Gastroesophageal sphincter (tissue), 2 donors: ENCODE data around the gene CLCNKA.

Experiments
- EP300 ChIP-seq: sonication (generic); formaldehyde crosslinking; IDR thresholded peaks from one replicate; pipeline ENCODE4 v1.6.1; 2017; ENCODE audit warnings: antibody characterized with exemption, mild to moderate bottlenecking
- POLR2A ChIP-seq, 2 donors: fragments of 450-650 bp; IDR thresholded peaks; one replicate each; pipeline ENCODE4 v1.6.1; 2017; ENCODE audit warnings: antibody characterized with exemption in 2 of 2, mild to moderate bottlenecking in 2 of 2, moderate library complexity in 1 of 2

GRCh38 chr1:16017461-16018303 is 4.2 kb upstream of the CLCNKA start, which contains the start of gene HSPB7:
- TF ChIP-seq POLR2A (IDR thresholded peaks at IDR 0.05) (peak; percentile 92 to 94), EP300 (peak; percentile 46)
